Pons (tissue), 1 donor: ENCODE data around the gene ANXA11.
"Not testable (repeated sequence)": the region's sequence is repeated elsewhere in the genome, so short reads cannot be mapped to it uniquely, and the experiment has no call there.

Source experiments
- DNase-seq: peaks from one replicate; pipeline ENCODE4 v3.0.0-alpha.2; 2016; ENCODE audit warnings: low spot score

Gene ANXA11

DNA sequence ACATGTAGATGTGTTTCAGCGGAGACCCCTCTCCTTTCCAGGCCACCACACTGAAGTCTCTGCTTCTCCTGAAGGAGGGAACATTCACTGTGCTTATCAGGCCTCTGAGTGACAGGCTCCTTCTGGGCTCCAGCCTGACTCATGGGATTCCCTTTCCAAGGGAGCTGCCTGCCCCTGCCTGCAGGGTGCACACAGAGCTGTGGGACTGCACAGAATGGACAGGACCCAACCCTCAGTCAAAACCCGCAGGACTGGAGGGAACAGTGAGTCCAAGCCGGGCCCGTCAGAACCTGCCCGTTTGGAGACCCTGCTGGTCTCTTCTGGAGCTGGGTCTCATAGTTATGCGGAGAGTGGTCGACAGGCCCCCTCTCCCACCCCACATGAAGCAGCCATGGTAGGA, 40.2 kb downstream of the ANXA11 start:
- no peak for DNase-seq

DNA sequence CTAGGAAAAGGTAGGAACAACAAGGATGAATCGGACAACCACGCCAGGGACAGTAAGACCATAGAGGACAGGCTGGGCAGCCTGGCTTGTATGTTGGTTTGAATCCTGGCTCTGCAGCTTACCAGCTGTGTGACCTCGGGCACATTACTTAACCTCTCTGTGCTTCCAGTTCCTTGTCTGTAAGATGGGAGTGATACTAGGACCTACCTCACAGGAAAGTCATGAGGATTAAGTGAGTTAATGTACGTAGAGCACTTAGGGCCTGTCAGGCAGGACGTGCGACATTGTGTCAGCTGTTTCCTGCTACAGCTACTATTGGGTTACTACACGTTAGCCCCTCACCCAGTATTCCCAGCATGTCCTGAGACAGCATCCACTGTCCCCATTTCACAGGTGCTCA, 40.7 kb downstream of the ANXA11 start:
- DNase-seq = no peak

DNA sequence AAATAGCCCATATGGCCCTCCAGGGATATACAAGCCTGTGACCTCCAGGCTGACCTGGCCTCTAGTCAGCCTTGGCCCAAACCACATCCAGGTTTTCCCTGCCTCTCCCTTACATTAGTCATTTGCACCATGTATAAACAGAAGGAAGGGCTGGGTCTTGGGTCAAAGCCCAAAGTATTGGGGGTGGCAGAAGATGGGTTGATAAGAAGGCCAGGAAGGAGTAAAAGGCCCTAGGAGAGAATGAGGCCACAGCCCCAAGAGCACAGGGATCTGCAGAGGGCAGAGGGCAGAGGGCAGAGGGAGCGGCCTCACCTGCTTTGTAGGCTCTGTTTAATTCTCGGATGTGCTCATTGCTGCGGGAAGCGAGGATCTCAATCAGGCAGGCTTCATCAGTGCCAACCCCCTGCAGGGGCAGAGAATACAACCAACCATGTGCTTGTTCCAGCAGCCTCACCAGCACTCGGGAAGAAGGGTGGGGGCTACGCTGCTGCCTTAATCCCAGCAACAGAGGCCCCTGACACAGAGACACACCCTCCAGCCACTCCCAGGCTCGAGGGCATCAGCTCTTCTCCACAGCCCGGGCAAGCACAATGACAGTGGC, 41.5 kb downstream of the ANXA11 start:
- no peak for DNase-seq

DNA sequence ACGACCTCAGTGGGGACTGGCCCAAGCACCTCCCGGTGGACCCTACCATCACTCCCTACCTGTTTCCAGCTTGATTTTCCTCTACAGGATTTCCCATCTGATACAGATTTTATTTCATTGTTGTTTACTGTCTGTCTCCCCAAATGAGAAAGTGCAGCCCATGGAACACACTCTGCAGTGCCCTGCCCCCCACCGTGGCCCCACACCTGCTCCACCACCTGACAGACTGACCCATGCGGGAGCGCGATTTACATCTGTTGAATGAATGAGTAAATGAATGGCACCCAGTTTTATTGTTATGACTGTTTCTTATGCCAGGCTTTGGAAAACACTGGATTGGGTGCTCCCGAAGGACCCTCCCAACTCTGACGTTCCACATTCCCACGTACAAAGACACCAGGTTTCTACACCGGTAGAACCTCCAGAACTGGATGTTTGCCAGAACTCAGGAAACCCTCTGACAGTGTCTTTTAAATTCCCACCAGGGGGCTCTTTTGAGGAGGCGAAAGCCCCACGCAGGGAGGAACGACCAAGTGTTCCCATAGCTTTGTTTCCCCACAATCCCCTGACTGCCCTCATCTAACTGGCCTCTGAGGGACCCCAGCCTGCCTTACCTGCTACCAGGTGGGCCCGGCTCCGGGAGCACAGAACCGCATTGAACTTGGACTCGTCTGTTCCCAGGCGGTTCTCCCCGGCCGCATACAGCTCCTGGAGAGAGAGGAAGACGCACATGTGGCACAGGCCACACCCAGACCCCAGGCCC, 43.8 kb downstream of the ANXA11 start:
- no peak for DNase-seq

DNA sequence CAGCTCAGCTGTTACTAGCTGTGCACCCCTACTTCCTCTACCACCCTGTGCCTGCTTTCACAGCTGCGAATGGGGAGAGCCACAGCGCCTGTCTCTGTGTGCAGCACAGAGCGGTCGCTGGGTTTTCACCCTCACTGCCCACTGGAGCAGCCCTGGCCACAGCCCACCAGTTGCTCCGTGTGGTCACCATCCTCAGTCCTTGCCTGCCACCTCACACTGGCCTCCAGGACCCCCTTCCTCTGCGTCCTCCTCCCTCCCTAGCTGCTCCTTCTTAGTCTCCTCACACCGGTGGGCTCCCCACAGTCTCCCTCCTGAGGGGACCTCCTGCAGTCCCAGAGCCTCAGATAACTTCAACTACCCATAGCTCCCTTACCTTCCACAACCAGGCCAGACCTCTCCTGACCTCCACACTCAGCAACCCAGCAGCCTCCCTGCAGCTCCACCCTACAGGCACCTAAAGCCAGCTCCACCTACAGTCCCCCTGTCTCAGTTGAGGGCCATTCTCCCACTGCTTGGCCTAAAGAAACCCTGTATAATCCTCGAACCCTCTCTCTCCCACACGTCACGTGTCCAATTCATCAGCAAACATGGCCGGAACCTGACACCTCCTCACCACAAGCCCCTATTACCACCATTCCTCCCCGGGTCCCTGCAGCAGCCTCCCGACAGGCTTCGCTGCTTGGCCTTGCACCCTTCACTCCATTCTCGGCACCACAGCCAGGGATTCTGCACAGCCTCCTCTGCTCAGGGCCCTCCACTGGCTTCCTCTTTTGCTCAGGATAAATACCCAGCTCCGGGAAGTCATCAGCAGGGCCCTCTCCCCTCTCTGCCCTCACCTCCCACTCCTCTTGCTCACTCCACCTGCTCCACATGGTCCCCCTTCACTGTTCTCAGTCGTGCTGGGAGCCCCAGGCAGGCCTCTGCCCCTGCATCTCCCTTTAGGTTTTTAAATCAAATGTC, 44.7 kb downstream of the ANXA11 start:
- no peak for DNase-seq

DNA sequence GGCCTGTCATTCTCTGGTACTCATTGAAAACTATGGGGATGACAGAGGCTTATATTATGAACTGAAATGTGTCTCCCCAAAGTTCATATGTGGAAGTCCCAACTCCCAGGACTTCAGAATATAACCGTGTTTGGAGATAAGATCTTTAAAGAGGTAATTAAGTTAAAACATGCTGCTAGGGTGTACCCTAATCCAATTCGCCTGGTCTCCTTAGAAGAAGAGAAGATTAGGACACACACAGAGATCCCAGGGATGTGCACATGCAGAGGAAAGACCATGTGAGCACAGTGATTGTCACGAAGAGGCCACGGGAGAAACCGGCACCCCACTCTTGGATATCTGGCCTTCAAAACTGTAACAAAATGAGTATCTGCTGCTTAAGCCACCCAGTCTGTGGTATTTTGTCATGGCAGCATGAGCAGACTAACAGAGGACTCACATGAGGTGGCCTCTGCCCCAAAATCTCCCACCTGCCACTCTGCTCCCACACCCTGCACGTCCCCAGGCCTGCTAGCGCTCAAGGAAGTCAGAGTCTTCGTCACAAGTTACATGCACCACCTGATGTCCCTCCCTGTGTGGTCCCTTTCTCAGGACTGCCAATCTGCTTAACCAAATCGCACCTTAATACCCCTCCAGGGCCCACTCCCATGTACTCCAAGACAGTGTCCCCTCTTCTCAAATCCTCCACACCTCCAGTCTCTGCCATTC, 46.0 kb downstream of the ANXA11 start:
- no peak for DNase-seq

DNA sequence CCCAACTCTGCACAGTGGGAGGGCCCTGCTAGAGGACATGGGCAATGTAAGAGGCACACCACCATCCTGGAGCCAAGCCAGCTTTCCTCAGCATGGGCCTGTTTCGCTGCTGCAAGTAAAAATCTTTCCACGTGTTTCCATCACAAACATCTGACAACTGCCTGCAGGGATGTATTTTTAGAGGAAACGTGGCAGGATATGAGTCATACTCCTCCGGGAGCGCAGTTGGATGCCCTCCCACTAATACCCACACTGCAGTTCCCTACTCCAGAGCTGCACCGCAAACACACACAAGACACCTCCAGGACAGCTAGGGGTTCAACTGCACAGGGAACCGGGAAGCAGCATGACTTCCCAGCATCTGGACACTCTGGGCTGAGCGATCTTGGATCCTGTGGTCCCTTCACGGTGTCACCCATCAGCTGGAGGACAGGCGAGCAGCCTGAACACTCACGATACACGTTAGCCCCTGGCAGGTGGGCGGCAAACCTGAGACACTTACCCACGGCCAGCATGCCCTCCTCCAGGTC, 46.7 kb downstream of the ANXA11 start:
- peak; percentile 44 for DNase-seq

DNA sequence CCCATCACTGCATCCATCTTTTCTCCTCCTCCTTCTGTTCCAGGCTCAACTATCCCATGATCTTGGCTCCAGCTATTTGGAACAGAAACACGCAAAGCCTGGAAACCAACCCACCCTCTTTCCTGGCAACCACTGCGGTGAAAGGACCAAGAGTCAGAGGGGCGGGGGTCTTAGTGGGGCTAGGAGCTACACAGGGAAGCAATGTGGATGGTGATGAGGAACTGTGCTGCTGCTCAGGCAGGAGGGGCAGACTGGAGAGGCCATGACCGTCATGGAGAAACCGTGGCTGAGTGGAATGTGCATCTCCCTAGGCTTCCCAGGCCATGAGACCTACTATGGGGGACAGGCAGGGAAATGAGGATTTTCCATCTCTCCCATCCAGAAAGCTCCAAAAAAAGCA, 47.2 kb downstream of the ANXA11 start:
- no peak for DNase-seq

DNA sequence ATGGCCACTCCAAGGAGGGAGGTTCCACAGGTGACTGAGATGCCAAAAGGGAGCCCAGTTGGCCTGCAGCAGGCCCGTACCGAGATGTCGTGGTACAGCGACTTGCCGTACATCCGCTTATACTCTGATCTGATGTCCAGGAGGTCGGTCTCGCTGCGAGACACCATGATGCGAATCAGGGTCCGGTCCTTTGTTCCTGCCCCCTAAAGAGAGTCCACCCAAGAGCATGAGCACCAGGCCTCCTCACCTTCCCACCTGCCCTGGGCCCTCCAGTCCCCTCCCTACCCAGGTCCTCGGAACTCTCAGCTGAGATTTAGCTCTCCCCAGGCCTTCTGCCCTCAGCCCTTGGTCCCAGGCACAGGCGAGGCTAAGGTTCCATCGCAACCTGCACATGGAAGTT, 47.8 kb downstream of the ANXA11 start:
- no peak for DNase-seq

DNA sequence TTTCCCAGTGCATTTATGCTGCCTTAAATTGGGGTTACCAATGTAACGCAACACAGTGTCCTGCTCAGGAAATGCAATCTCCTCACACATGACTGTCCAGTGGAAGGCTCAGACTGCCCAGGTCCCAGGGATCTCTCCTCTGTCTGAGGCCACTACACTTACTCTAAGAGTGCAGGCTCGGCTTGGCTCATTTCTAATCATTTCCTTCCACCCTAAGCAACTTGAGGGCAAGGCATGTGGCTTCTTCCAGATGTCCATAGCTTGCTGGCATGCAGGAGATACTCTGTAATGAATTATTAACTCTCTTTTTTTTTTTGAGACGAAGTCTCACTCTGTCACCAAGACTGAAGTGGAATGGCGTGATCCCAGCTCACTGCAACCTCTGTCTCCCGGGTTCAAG, 49.1 kb downstream of the ANXA11 start:
- no peak for DNase-seq

DNA sequence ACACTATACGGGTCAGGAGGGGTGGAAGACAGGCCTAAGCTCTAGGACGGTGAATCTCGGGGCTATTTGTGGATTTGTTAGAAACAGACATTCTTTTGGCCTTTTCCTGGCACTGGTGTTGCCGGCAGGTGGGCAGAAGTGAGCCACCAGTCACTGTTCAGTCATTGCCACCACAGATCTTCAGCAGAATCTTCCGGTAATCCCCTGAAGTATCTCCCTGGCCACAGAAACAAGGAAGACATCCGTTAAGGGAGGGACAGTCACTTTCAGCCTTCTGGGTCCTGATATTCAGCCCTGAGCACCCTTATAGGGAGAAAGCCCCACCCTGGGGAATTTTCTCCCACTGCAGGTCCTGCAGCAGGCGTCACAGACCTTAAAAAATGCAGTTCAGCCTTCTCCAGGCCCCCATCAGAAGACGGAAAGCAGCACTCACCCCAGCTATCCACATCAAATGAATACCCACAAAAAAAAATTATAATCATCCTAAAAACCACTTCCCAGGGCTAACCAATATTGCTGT, 49.6 kb downstream of the ANXA11 start:
- DNase-seq = no peak

DNA sequence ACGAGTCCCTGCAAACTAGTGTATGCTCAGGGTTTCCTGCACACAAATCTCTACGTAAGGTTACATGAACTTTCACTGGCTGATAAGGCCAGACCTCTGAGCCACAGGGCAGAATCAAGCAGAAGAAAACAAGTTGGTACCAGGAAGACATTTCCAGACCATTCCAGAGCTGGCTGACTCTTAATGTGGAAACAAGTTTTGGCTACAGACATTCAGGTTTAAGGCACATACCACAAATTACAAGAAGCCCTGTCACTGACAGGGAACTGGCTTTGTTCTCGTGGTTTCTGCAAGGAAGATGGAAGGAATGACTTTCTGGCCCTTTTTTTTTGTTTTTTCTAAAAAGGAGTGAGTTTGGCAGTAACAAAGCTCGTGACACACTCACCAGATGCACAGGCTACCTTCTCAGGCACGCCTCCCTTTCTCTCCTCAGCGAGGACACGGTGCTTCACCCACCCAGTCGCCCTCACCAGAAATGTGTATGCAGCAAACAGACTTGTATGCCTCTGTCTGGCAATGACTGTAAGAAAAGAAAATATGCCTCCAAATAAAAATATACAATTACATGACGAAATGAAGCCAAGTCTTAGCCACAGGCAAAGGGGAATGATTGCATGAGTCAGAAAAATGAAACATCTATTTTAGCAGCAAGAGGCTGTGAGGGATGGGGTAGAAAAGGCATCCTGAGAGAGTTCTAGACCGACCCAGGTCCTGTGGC, 50.2 kb downstream of the ANXA11 start:
- no peak for DNase-seq

DNA sequence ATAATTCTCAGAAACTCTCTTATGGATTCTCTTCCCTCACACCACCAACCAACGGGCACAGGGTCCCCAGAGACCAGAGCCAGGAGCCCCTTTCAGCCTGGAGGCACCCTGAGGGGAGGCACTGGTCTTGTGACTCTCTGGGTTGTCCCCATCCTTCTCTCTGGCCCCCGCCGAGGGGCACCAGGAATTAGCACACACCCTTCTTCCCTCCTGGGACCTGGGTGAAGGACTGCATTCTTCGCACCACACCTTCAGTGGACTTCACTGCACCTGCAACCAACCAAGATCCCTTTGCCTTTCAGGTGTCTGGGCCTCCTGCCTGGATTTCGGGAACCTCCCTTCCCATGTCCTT, 50.7 kb downstream of the ANXA11 start:
- no peak for DNase-seq

DNA sequence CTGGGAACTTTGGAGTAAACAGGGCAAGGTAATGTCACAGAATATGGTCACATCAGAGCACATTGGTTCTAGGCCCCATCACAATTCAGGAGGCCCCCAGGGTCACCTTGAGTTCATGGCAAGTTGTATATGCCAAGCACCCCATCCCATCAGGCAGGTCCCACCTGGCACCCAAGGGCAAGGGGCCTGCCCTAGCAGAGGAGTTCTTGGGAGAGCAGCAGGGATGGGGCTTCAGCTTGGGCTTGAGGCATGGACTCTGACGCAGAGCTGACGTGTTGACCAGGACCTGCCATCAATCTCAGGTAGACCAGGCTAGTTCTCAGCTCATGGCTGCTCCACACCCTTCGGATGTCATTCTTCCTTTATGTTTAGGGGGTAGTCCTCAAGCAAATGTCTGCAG, 51.9 kb downstream of the ANXA11 start:
- no peak for DNase-seq

DNA sequence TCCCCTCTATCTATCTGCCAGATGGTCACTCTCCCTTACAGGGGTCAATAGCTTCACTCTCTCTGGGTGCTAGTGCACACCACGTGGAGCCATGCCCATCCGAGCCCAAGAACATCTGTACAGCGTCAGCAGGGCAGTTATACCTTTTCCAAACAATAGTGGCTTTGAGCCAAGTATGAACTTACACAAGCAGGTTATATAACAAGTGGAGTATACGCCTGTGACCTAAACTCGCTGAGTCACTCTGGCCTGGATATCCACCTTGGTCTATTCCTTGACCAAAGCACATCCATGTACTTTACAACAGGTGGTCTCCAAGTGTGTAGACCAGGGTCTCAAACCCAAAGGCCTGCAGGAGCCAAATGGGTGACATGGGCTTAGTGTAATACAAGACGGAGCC, 52.5 kb downstream of the ANXA11 start:
- DNase-seq = no peak

DNA sequence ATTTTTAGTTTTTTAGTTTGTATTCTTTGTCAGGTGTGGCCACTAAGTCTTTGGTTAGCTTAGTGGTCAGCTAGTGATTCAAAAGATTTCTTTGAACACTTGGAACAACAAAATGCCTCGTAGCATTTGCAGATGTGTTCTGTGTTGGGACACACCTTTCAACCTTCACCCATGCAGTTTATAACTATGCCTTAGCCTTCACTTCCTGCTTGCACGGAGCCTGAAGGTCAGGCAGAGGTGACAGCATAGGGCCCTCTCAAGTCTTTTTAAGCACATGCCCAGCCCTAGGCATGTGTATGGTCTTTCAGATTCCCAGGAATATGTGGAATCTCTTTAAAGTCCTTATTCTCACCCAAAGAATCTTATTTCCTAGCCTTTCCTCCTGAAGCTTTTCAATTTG, 55.2 kb downstream of the ANXA11 start:
- no peak for DNase-seq

DNA sequence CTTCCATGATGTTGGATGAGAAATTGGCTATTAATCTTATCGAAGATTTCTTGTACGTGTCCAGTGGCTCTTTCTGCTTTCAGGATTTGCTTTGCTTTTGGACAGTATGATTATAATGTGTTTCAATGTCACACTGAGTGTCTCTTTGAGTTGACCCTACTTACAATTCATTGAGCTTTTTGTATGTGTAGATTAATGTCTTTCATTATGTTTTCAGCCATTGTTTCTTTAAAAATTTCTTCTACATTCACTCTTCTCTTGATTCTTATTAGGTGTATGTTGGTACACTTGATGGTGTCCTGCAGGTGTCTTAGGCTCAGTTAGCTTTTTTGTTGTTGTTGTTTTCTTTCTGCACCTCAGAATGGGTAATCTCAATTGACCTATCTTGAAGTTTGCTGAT, 56.2 kb downstream of the ANXA11 start:
- no peak for DNase-seq

DNA sequence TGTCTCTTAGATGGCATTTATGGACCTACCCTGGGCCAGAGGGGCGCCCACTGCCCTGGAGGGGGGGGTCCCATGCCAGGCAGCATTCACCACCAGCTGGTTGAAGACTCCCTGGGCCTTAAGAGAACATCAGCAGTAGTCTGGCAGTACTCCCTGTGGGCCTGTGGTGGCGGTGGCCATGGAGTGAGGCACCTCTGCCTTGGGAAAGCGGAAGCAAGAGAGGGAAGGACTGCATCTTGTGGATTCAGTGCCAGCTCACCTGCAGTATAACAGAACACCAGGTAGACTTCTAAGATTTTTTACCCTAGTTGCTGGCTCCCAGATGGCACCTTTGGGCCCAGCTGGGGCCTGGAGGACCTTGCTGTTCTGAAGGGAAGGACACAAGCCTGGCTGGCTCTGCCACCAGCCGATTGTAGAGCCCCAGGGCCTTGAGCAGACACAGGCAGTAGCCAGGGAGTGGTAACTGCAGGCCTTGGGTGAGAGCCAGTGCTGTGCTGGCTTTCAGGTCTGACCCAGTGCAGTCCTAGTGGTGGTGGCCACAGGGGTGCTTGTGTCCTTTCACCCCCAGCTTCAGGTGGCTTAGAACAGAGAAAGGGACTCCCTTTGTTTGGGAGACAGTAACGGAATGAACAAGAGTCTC, 57.1 kb downstream of the ANXA11 start:
- DNase-seq = no peak

DNA sequence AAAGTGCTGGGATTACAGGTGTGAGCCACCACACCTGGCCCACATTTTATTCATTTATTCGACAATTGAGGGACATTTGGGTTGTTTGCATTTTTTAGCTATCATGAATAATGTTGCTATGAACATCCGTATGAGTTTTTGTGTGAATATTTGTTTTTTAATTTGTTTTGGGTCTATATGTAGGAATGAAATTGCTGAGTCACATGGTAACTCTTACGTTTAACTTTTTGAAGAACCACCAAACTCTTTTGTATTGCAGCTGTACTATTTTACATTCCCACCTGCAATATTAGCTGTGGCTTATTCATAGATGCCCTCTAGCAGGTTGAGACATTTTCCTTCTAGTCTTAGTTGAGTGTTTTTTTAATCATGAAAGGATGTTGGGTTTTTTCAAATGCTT, 58.4 kb downstream of the ANXA11 start:
- DNase-seq = no peak

DNA sequence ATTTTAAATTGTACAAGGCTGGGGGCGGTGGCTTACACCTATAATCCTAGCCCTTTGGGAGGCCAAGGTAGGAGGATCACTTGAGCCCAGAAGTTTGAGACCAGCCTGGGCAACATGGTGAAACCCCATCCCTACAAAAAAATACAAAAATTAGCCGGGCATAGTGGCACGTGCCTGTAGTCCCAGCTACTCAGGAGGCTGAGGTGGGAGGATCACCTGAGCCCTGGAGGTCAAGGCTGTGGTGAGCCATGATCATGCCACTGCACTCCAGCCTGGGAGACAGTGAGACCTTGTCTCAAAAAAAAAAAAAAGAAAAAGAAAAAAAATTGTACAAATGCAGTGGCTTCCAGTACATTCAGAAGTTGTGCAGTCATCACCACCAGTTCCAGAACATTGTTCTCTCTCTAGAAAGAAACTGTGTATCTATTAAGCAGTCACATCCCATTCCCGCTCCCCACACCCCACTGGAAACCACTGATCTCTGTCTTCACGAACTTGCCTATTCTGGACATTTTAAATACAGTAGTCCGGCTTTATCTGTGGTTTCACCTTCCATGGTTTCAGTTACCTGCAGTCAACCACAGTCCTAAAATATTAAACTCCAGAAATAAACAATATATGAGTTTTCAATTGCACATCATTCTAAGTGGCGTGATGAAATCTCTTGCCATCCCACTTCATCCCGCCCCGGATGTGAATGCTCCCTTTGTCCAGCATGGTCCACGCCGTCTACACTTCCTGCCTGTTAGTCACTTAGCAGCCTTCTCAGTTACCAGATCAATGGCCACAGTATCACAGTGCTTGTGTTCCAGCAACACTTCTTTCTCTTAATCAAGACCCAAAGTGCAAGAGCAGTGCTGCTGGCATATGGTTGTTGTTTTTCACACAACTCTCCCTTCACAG, 59.7 kb downstream of the ANXA11 start:
- not testable (repeated sequence) for DNase-seq
